Measurements from ENCODE around the gene PARD3B. TPM values are rescaled to one million over a fixed set of nuclear protein-coding genes. Genes with fewer than 3 reads are reported as not detected.

PARD3B gene
- total RNA-seq, 1 donor from 2014 or later, result 1.6 TPM

GRCh38 chr2:205660521-205661124, 1115.3 kb downstream of the PARD3B start:
- TF ChIP-seq CTCF (IDR thresholded peaks at IDR 0.05; ENCODE audit: insufficient read depth, low read length, severe bottlenecking), result no peak
- no peaks in the 10 kb centered on the region for H3K36me3 ChIP-seq (ENCODE audit: control insufficient read depth, insufficient read depth, low read length)
- DNase-seq (ENCODE audit: low read depth) (peak; percentile 92), FAIRE-seq (peak; percentile 82)
- H3K4me3 ChIP-seq (ENCODE audit: low read depth, low read length), result no peak overlapping the region
- H3K27me3 ChIP-seq (ENCODE audit: control insufficient read depth, insufficient read depth, low read length), result no peaks in the 10 kb centered on the region

GRCh38 chr2:205661281-205661680, 1116.0 kb downstream of the PARD3B start:
- TF ChIP-seq CTCF (IDR thresholded peaks at IDR 0.05; ENCODE audit: insufficient read depth, low read length, severe bottlenecking), result no peak
- DNase-seq (ENCODE audit: low read depth), result no peak
- no peaks in the 10 kb centered on the region for H3K36me3 ChIP-seq (ENCODE audit: control insufficient read depth, insufficient read depth, low read length)
- H3K4me3 ChIP-seq (ENCODE audit: low read depth, low read length), result no peak overlapping the region
- FAIRE-seq, result peak; percentile 52
- H3K27me3 ChIP-seq (ENCODE audit: control insufficient read depth, insufficient read depth, low read length), result no peaks in the 10 kb centered on the region

- no peak for TF ChIP-seq CTCF (IDR thresholded peaks at IDR 0.05; ENCODE audit: insufficient read depth, low read length, severe bottlenecking)
- H3K4me3 ChIP-seq (ENCODE audit: low read depth, low read length), result no peak overlapping the region
- no peak for FAIRE-seq
- H3K27me3 ChIP-seq (ENCODE audit: control insufficient read depth, insufficient read depth, low read length), result no peaks in the 10 kb centered on the region
- no peak for DNase-seq (ENCODE audit: low read depth)
- no peaks in the 10 kb centered on the region for H3K36me3 ChIP-seq (ENCODE audit: control insufficient read depth, insufficient read depth, low read length)
Observed at GRCh38 chr2:205662206-205662965, 1117.1 kb downstream of the PARD3B start.

- Histone ChIP-seq H3K27me3 (ENCODE audit: control insufficient read depth, insufficient read depth, low read length) (no peaks in the 10 kb centered on the region), H3K4me3 (ENCODE audit: low read depth, low read length) (no peak overlapping the region), H3K36me3 (ENCODE audit: control insufficient read depth, insufficient read depth, low read length) (no peaks in the 10 kb centered on the region)
- no peak for TF ChIP-seq CTCF (IDR thresholded peaks at IDR 0.05; ENCODE audit: insufficient read depth, low read length, severe bottlenecking)
- peak; percentile 32 for DNase-seq (ENCODE audit: low read depth)
- no peak for FAIRE-seq
Observed at GRCh38 chr2:205665791-205666190, 1120.5 kb downstream of the PARD3B start.

Measured in bronchial epithelial cell (primary cell).